Stimulated activated naive CD4-positive, alpha-beta T cell (primary cell): ENCODE measurements around the gene AAK1.

Experiments used
- DNase-seq, 6 experiments: peaks; one replicate each; lab custom pipeline; 2025; lab: John Stamatoyannopoulos, UW

Gene AAK1

GRCh38 chr2:69491864-69492263 lies 151.7 kb downstream of the AAK1 start:
- DNase-seq = no peak

- peak in 2 of 6 experiments; percentile 7 to 26 for DNase-seq
These were observed 153.1 kb downstream of the AAK1 start for GRCh38 chr2:69490486-69490885.

GRCh38 chr2:69489793-69490192 lies 153.7 kb downstream of the AAK1 start:
- no peak for DNase-seq

- no peak for DNase-seq
These were observed 159.8 kb downstream of the AAK1 start for GRCh38 chr2:69483696-69484095.

GRCh38 chr2:69483024-69483423 lies 160.5 kb downstream of the AAK1 start:
- no peak for DNase-seq

- no peak for DNase-seq
These were observed 161.1 kb downstream of the AAK1 start for GRCh38 chr2:69482471-69482870.

GRCh38 chr2:69481421-69481820 lies 162.1 kb downstream of the AAK1 start:
- DNase-seq = no peak

GRCh38 chr2:69477627-69478026 lies 165.9 kb downstream of the AAK1 start:
- DNase-seq = no peak

GRCh38 chr2:69474688-69475087 lies 168.9 kb downstream of the AAK1 start:
- no peak for DNase-seq

- DNase-seq = no peak
These were observed 171.7 kb downstream of the AAK1 start for GRCh38 chr2:69471793-69472192.

GRCh38 chr2:69470911-69471310 lies 172.6 kb downstream of the AAK1 start:
- no peak for DNase-seq

GRCh38 chr2:69469784-69470183 lies 173.8 kb downstream of the AAK1 start:
- DNase-seq = no peak

GRCh38 chr2:69469375-69469774 lies 174.2 kb downstream of the AAK1 start:
- no peak for DNase-seq

GRCh38 chr2:69466728-69467127 lies 176.8 kb downstream of the AAK1 start:
- no peak for DNase-seq

- no peak for DNase-seq
These were observed 177.8 kb downstream of the AAK1 start for GRCh38 chr2:69465513-69466456.

GRCh38 chr2:69464575-69464974 lies 179.0 kb downstream of the AAK1 start:
- no peak for DNase-seq

- no peak for DNase-seq
These were observed 180.8 kb downstream of the AAK1 start for GRCh38 chr2:69462780-69463179.

GRCh38 chr2:69461404-69461803 lies 182.1 kb downstream of the AAK1 start:
- no peak for DNase-seq

- no peak for DNase-seq
These were observed 183.6 kb downstream of the AAK1 start for GRCh38 chr2:69459936-69460335.

- no peak for DNase-seq
These were observed 186.5 kb downstream of the AAK1 start for GRCh38 chr2:69456950-69457445.

GRCh38 chr2:69456154-69456553 lies 187.4 kb downstream of the AAK1 start:
- no peak for DNase-seq

- no peak for DNase-seq
These were observed 188.6 kb downstream of the AAK1 start for GRCh38 chr2:69454976-69455375.

GRCh38 chr2:69453475-69454129 lies 189.9 kb downstream of the AAK1 start:
- DNase-seq = no peak
